Adrenal gland (tissue), 12 donors: ENCODE data around the gene PORCN. TPM values are rescaled to one million over a fixed set of nuclear protein-coding genes. Genes with fewer than 3 reads are reported as not detected.
"Not testable (repeated sequence)": the region's sequence is repeated elsewhere in the genome, so short reads cannot be mapped to it uniquely, and the experiment has no call there.

Experiments
- DNase-seq, 7 donors: peaks; one replicate each; pipeline ENCODE4 v3.0.0-alpha.2; 2019 to 2020
- H3K27ac ChIP-seq, 5 donors: fragments of 200-600 bp; sonication (generic) in 4 of 5; 1 replicate in 3 of 5; 2 replicates in 2 of 5; pipeline versions ENCODE4 v1.5.1 to v1.8.0; 2016 to 2020; ENCODE audit warnings: mild to moderate bottlenecking in 1 of 5
- H3K27me3 ChIP-seq: fragments of 200-600 bp; 2 replicates; pipeline ENCODE4 v1.8.0; 2021
- H3K36me3 ChIP-seq, 2 donors: fragments of 200-600 bp; replicated peaks in 1 of 2; 1 replicate in 1 of 2; 2 replicates in 1 of 2; pipeline versions ENCODE4 v1.5.1 to v1.8.0; 2018 to 2022
- H3K4me1 ChIP-seq, 2 donors: fragments of 200-600 bp; replicated peaks in 1 of 2; 1 replicate in 1 of 2; 2 replicates in 1 of 2; pipeline versions ENCODE4 v1.5.1 to v1.8.0; 2018 to 2021
- H3K4me3 ChIP-seq, 4 donors: fragments of 200-600 bp; sonication (generic) in 3 of 4; one replicate each; pipeline ENCODE4 v1.5.1; 2016 to 2018
- H3K9me3 ChIP-seq, 3 donors: fragments of 200-600 bp; sonication (generic) in 1 of 3; replicated peaks in 1 of 3; 1 replicate in 2 of 3; 2 replicates in 1 of 3; pipeline versions ENCODE4 v1.5.1 to v1.8.0; 2016 to 2021
- POLR2A ChIP-seq, 2 donors: fragments of 450-650 bp; IDR thresholded peaks; one replicate each; pipeline ENCODE4 v1.6.1; 2017; ENCODE audit warnings: antibody characterized with exemption in 2 of 2, mild to moderate bottlenecking in 2 of 2, moderate library complexity in 1 of 2
- WGBS, 4 donors: extraction: QIAGEN DNeasy Blood & Tissue Kit in 2 of 4; methylation state at CpG; one replicate each; pipeline versions ENCODE4 v1.1.5 to v1.1.7; 2013 to 2017; 5-methylcytosine and 5-hydroxymethylcytosine counted together
- intact Hi-C, 2 donors: fragments of 100-400 bp; cut with DNase I; formaldehyde crosslinking; loops; one replicate each; pipeline versions ENCODE4 v1.14.1 to v1.15.0; 2022 to 2023
- polyA plus RNA-seq, 3 donors: library from polyadenylated mRNA; stranded (reverse); fragments of 200-250 nt in 2 of 3; fragments of 350-450 nt in 1 of 3; fragmentation: Illumina TruSeq in 1 of 3; extraction: RNeasy Lipid Tissue Mini Kit (QIAGEN cat#74804) in 1 of 3; gene quantifications; one replicate each; pipeline ENCODE4 v1.2.3, GENCODE V29; 2013 to 2014
- total RNA-seq, 9 donors: library from RNA; depleted of rRNA in 4 of 9; stranded (reverse); fragments of >200 nt in 4 of 9; fragments of 120-200 nt in 1 of 9; fragmentation: NEBNext Ultra II Directional in 1 of 9; extraction: Animal tissue kit (Norgen Biotek cat#: 25700) in 1 of 9; gene quantifications; one replicate each; pipeline versions ENCODE4 v1.1.0 to v1.2.4, GENCODE V29; 2013 to 2023
- TF ChIP-seq, protein P1 (sequence below), 6 experiments: fragments of 450-650 bp in 4 of 6; fragments of 200-600 bp in 2 of 6; sonication (generic) in 1 of 6; IDR thresholded peaks; 1 replicate in 5 of 6; 2 replicates in 1 of 6; pipeline versions ENCODE4 v1.5.1 to v1.8.0; 2016 to 2021; ENCODE audit warnings: antibody characterized with exemption in 6 of 6, mild to moderate bottlenecking in 2 of 6, moderate library complexity in 1 of 6
- donor health status: healthy with polysubstance abuse.
- donor health status: Bipolar disorder and iron deficiency.
- donor health status: DM: yes; HTN: yes; CAD: no.
- donor health status: DM: no; HTN: no; CAD: no.
- donor health status: DM: no; HTN: no; CAD: no.
- donor health status: DM: yes; HTN: yes; CAD: no.

PORCN gene
- total and polyA plus RNA-seq, 12 donors, result 9.5 to 290 (median 86.3) TPM

DNA sequence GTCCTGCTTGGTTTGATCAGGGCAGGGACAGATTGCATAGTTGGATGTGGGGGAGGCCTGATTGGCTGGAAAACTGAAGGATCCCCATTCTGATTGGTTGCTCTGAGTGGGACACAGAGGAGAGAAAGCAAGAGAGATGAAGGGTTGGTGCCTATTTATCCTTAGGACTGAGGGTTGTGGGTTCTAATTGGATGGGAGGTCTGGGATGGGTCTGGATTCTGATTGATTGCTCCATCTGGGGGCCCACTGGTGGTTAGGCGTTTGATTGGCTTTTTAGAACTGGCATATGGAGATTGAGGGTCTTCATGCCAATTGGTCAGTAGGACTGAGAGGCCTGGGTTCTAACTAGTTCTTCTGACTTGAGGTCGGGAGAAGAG is 12.2 kb downstream of the PORCN start:
- H3K27me3 ChIP-seq, result no peaks in the 10 kb centered on the region
- H3K36me3 ChIP-seq, result no peaks in the 10 kb centered on the region
- no peaks in the 10 kb centered on the region for H3K9me3 ChIP-seq
- DNase-seq, result no peak
- TF ChIP-seq POLR2A (IDR thresholded peaks at IDR 0.05), result no peak
- TF ChIP-seq, protein P1, sequence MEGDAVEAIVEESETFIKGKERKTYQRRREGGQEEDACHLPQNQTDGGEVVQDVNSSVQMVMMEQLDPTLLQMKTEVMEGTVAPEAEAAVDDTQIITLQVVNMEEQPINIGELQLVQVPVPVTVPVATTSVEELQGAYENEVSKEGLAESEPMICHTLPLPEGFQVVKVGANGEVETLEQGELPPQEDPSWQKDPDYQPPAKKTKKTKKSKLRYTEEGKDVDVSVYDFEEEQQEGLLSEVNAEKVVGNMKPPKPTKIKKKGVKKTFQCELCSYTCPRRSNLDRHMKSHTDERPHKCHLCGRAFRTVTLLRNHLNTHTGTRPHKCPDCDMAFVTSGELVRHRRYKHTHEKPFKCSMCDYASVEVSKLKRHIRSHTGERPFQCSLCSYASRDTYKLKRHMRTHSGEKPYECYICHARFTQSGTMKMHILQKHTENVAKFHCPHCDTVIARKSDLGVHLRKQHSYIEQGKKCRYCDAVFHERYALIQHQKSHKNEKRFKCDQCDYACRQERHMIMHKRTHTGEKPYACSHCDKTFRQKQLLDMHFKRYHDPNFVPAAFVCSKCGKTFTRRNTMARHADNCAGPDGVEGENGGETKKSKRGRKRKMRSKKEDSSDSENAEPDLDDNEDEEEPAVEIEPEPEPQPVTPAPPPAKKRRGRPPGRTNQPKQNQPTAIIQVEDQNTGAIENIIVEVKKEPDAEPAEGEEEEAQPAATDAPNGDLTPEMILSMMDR (IDR thresholded peaks at IDR 0.05), result no peak
- H3K4me3 ChIP-seq, result peak overlapping the region in 1 of 4 donors; percentile 57
- H3K27ac ChIP-seq, result peak overlapping the region in 3 of 5 donors; percentile 68 to 84 (median 73)
- 0 to 61% (median 43%) methylated on average over 2 of the region's 2 CpGs for WGBS, 4 donors
- intact Hi-C loops, result no loop called here
- H3K4me1 ChIP-seq, result no peaks in the 10 kb centered on the region

DNA sequence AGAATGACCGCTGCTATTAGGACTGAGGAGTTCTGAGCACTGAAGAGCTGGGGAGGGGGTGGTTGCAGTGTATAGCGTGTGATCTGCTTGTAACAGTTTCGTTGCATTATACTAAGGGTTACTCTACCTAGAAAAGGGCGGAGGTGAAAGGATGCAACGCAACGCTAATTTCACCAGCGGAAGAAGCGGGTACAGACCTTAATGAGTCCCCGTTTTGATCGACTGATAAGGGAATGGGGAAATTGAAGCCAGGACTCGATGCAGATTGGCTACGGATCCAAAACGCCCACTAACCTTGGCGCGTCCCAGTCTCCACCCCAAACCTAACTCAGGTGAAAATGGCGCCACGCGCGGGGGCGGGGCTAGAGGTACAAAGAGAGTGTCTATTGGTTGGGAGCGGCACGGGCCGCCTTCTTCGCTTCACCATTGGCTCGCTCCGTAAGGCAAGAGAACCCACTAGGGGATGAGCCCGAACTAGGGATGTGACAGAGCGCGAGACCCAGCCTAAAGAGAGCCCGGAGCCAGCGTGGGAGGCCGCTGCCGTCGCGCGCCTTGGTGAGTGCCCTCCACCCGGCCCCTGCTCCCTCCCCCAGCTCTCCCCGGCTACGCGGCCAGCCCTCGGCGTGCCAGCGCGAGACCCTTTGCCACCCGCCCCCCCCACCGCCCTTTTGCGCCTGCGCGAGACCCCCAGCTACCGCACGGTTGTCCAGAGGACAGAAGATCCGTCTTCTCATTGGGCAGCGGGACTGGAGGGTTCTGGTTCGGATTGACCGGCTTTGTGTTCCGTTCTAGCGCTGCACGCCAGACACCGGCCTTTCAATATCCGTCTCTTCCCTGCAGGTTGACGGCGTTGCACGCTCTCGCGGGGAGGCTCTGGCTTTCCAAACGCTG is 12.8 kb downstream of the PORCN start, which contains the start of gene EBP:
TSS of gene EBP (plus strand) at position 456 of the 891 bp plus-strand sequence. CDS start 1,964 bp downstream, outside the sequence.
- H3K27ac ChIP-seq, result peak within 1 kb of the TSS; percentile 30 to 84 (median 68)
- H3K4me1 ChIP-seq, result no peaks in the 10 kb centered on the region
- intact Hi-C loops, result no loop called here
- H3K4me3 ChIP-seq, result peak within 1 kb of the TSS in 2 of 4 donors; percentile 33 to 57
- no peaks in the 10 kb centered on the region for H3K36me3 ChIP-seq
- 1 to 57% (median 22%) methylated on average over 2 to 66 of the region's 66 CpGs for WGBS, 4 donors
- no peaks in the 10 kb centered on the region for H3K27me3 ChIP-seq
- TF ChIP-seq, protein P1 (IDR thresholded peaks at IDR 0.05), result no peak
- TF ChIP-seq POLR2A (IDR thresholded peaks at IDR 0.05), result peak in 1 of 2 donors; percentile 80
- peak; percentile 87 to 97 (median 94) for DNase-seq
- no peaks in the 10 kb centered on the region for H3K9me3 ChIP-seq

DNA sequence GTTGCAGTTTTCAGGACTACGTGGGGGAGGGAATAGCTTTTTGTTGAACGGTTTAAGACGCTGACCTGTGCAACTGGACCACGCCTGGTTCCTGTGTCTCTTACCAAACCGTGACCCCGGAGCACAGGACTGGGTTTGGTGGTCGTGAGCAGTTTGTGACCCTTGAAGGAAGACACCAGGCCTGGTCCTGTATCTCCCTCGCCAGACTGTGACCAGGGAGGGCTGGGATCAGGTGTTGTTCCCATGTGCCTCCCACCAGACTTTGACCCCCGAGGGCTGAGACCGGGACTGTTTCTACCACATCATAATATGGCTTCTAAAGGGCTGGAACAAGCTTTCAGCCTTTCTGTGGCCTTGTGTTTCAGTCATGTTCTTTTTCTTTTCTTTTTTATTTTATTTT is 13.5 kb downstream of the PORCN start:
- Histone ChIP-seq H3K27me3 (no peaks in the 10 kb centered on the region), H3K4me1 (no peaks in the 10 kb centered on the region), H3K9me3 (no peaks in the 10 kb centered on the region), H3K27ac (peak overlapping the region; percentile 30 to 84 (median 62)), H3K4me3 (peak overlapping the region in 2 of 4 donors; percentile 33 to 57), H3K36me3 (no peaks in the 10 kb centered on the region)
- DNase-seq, result no peak
- 2 to 40% (median 17%) methylated on average over 6 to 10 of the region's 10 CpGs for WGBS, 4 donors
- TF ChIP-seq, protein P1 (IDR thresholded peaks at IDR 0.05), result no peak
- no peak for TF ChIP-seq POLR2A (IDR thresholded peaks at IDR 0.05)
- intact Hi-C loops, result no loop called here

DNA sequence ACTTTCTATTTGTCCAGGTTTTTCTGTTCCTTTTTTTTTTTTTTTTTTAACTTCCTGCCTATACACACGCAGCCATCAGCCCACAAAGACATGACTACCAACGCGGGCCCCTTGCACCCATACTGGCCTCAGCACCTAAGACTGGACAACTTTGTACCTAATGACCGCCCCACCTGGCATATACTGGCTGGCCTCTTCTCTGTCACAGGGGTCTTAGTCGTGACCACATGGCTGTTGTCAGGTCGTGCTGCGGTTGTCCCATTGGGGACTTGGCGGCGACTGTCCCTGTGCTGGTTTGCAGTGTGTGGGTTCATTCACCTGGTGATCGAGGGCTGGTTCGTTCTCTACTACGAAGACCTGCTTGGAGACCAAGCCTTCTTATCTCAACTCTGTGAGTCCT is 14.9 kb downstream of the PORCN start:
- DNase-seq, result no peak
- no peak for TF ChIP-seq POLR2A (IDR thresholded peaks at IDR 0.05)
- TF ChIP-seq, protein P1 (IDR thresholded peaks at IDR 0.05), result no peak
- Histone ChIP-seq H3K27ac (no peak overlapping the region), H3K4me3 (no peak overlapping the region), H3K36me3 (no peaks in the 10 kb centered on the region), H3K9me3 (no peaks in the 10 kb centered on the region), H3K4me1 (no peaks in the 10 kb centered on the region), H3K27me3 (no peaks in the 10 kb centered on the region)
- 82 to 93% (median 89%) methylated on average over 6 to 12 of the region's 12 CpGs for whole genome bisulfite sequencing, 4 donors
- intact Hi-C loops, result no loop called here

DNA sequence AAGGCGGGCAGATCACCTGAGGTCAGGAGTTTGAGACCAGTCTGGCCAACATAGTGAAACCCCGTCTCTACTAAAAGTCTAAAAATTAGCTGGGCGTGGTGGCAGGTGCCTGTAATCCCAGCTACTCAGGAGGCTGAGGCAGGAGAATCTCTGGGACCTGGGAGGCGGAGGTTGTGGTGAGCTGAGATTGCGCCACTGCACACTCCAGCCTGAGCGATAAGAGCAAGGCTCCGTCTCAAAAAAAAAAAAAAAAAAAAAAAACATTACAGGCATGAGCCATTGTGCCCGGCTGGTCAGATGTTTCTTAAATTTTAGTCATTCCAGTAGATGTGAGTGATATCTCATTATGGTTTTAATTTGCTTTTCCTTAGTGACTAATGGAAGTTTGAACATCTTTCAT is 17.1 kb downstream of the PORCN start:
- H3K4me1 ChIP-seq, H3K9me3 ChIP-seq, H3K4me3 ChIP-seq, intact Hi-C loops, H3K36me3 ChIP-seq, H3K27me3 ChIP-seq: not testable (repeated sequence)
- peak in 4 of 7 donors; percentile 35 to 68 (median 47) for DNase-seq
- 45 to 83% (median 68%) methylated on average over 1 to 8 of the region's 8 CpGs for WGBS, 4 donors
- peak overlapping the region in 2 of 5 donors; percentile 37 to 55 for H3K27ac ChIP-seq
